Activated T-cell treated with anti-CD3 and anti-CD28 coated beads, Interleukin-2, amount 50 U/mL, for 1 hour (primary cell): ENCODE measurements around the gene GPD1L.
A peak's percentile ranks its signal among the peaks of the same experiment; 100 is the strongest.
"Not testable (repeated sequence)": the region's sequence is repeated elsewhere in the genome, so short reads cannot be mapped to it uniquely, and the experiment has no call there.

Source experiments
- DNase-seq: peaks from one replicate; pipeline ENCODE4 v3.0.0-alpha.2; 2020

Gene GPD1L

DNA sequence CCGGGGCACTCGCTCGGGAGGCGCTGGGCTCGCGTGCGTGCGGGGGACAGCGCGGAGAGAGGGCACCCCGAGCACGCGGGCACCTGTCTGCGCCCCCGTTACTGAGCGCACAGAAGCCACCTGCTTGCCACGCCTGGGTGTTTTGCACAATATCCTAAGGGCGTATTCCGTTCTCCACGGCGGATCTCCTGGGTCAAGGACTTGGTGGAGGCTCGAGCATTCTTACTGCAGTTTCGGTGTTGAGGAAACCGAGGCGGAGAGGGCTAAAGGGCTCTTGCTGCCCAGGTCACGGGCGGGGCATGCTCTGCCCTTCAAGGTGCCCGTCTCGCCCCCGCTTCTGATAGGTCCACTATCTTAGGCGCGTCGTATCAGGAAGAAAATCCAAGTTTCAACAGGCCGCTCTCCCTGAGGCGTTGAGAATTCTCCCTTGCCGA lies 526 bp downstream of the GPD1L start:
- no peak for DNase-seq

DNA sequence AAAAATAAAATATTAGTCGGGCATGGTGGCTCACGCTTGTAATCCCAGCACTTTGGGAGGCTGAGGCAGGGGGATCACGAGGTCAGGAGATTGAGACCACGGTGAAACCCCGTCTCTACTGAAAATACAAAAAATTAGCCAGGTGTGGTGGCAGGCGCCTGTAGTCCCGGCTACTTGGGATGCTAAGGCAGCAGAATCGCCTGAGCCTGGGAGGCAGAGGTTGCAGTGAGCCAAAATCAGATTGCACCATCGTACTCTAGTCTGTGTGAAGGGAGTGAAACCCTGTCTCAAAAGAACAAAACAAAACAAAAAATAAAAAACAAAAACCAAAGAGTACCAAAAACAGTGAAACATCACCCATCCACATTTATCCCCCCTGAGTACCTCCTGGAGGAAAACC lies 1.8 kb downstream of the GPD1L start:
- not testable (repeated sequence) for DNase-seq

DNA sequence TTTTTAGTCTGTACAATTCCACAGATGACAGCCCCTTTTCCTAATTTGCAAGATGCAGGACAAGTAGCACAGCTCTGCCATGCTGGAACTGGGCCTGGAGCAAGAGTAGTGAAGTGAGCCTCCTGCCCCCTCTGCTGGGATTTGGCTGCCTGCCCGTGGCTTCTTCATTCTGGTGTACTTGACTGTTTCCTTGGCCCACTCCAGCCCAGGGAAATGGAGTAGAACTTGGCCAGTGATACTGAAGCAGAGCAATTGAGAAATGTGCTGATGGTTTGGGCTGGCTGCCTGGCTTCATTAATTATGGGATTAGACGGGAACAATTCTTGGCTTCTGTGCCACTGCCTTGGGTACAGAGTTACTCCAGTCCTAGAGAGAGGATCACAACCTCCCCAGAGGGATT lies 2.8 kb downstream of the GPD1L start:
- no peak for DNase-seq

DNA sequence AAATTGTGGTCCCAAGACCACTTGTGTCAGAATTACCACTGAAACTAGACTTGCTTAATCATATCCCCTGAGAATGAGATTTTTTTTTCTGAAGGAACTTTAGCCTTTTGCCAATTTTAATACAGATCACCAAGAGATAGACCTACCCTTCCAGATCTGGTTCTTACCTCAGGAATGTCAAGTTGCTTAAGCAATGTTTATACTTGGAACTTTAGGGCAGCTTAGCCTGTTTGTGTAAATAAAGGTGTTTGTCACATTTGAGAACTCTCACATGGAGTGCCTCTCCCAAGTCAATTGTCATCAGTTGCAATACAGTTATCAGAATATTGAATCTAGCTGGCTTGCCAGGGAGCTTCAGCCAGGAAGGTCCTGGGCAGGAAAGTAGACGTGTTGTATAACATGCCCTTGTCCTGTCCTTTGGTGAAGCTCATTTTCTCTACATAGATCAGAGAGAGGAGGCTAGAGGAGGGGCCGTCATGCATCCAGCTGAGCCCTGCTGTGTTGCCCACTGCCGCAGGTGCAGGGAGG lies 3.9 kb downstream of the GPD1L start:
- no peak for DNase-seq

DNA sequence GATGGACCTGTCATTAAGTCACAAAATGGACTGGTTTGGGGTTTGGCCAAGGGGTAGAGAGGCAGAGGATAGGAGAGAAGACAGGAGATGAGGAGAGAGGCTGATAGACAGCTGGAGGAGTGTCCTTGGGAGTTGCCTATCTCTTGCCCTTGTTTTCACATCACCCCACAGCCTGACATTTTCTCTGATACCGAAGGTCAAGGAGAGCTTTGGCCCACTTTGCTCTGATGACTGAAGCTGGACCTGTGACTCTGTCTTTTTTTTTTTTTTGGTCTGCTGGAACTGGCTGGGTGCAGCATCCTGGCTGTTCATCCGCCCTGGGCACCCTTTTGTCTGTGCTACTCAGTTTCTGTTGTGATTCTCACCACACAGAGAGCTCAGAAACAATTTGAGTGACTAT lies 5.1 kb downstream of the GPD1L start:
- DNase-seq, result no peak

DNA sequence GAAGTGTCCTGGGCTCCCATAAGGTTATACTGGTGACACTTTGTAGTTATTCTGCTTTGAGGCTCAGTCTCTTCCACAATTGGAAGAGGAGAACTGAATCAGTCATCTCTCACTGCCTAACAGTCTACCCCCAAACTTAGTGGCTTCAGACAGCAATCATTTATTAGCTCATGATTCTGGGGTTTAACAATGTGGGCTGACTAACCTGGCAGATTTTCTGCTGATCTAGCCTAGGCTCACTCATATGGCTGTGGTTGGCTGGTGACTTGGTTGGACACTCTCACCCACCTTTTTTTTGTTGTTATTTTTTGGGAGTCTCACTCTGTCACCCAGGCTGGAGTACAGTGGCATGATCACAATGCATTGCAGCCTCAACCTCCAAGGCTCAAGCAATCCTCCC lies 7.1 kb downstream of the GPD1L start:
- no peak for DNase-seq

DNA sequence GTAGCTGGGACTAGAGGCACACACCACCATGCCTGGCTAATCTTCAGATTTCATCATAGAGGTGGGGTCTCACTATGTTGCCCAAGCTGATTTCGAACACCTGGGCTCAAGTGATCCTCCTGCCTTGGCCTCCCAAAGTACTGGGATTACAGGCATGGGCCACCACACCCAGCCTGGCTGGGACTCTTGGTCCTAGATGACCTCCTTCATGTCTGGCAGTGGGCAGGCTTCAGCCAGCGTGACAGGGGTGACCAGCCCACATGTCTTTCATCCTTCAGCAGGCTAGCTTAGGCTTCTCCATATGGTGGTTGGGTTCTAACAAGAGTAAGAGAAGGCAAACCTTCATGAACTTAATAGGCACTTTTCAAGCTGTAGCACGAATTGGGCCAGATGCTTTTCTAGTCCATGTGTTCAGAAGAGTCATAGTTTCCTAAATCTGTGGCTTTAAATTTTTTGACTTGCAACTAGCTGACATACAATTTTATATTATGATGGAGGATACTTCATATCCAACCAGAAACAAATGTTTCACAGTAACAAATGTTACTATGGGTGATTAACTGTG lies 7.6 kb downstream of the GPD1L start:
- no peak for DNase-seq

DNA sequence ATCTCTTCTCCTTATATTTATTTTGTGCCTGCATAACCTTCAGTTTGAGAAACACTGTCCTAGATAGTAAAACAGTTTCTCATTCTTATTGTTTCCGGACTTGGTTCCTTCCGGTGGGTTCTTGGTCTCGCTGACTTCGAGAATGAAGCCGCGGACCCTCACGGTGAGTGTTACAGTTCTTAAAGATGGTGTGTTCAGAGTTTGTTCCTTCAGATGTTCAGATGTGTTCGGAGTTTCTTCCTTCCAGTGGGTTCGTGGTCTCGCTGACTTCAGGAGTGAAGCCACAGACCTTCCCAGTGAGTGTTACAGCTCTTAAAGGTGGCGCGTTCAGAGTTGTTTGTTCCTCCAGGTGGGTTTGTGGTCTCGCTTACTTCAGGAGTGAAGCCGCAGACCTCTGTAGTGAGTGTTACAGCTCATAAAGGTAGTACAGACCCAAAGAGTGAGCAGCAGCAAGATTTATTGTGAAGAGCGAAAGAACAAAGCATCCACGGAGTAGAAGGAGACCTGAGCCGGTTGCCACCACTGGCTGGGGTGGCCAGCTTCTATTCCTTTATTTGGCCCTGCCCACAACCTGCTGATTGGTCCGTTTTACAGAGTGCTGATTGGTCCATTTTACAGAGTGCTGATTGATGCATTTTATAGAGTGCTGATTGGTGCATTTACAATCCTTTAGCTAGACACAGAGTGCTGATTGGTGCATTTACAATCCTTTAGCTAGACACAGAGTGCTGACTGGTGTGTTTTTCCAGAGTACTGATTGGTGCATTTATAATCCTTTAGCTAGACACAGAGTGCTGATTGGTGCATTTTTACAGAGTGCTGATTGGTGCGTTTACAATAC lies 8.3 kb downstream of the GPD1L start:
- peak; percentile 60 for DNase-seq

DNA sequence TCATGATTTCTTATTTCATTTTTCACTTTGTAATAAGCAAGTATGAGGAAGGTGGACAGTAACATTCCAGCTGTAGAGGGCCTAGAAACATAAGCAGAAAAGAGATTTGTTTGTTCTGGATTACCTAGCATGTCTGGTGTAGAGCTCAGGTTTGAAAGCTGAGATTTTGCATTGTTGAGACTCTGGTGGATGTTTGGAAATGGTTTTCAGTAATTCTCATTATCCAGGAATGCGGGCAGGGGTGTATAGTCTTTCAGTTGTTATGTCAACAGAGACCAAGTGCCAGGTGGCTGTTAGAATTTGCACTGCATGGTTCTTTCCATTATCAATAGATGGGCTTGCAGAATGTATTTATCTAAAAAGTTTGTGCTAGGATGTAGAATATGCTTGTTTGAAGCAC lies 10.9 kb downstream of the GPD1L start:
- no peak for DNase-seq

DNA sequence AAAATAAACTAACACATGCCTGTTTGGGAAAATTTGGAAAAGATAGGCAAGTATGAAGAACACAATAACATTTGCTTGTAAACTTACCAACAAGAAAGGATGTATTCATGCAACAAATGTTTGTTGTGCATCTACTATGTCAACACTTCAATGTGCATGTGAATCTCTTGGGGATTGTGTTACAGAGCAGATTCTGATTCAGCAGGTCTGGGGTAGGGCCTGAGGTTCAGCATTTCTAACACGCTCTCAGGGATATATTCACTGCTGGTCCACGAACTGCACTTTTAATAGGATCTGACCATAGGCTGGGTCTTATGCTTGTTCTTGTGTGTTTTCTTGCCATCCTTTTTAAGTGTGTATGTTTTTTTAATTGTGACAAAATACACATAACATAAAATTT lies 11.8 kb downstream of the GPD1L start:
- DNase-seq, result no peak

DNA sequence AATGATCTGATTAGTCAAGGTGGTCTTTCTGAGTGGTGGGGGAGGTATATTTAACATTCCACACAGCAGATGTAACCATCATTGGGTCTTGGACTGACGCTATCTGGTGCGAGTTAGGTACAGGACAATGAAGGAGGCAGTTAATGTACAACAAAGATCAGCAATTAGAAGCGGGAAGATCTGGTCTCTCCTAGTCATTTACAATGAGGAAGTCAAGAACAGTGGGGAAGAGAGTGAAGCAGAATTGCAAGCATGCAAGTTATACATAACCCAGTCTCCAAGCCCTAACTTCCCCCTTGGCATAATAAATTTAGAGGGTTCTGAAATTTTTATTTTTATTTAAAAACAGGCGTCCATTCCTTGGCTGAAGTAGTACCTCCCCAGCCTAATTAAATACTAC lies 14.1 kb downstream of the GPD1L start:
- no peak for DNase-seq

DNA sequence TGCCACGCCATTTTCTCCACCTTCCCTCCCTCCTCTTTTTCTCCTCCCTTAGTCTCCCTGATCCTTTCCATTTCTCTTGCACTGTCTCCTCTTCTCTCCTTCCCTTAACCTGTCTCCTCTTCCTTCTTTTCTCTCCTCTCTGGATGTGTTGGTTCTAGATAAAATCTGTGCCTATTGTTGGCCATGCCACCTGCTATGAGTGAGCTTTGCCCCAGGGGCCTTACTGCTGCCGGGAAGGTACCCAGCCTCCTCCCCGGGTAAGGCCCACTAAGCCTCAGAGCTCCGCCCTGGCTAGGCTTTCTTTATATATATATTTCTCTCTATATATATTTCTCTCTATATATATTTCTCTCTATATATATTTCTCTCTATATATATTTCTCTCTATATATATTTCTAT lies 14.7 kb downstream of the GPD1L start:
- no peak for DNase-seq

DNA sequence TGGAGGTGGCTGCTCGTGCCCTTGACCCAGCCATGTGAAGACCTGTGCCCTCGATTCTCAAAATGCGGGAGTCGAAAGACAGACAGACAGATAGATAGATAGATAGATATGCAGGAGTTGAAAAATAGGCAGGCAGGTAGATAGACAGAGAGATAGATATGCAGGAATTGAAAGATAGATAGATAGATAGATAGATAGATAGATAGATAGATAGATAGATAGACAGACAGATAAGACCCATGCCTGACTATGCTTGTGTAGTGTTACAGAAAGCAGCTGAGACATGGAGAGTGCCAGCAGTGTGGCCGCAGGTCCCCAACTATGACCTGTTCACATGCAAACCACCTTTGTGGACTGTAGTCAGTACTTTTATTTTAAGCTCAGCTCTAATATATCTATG lies 17.2 kb downstream of the GPD1L start:
- DNase-seq, result no peak

DNA sequence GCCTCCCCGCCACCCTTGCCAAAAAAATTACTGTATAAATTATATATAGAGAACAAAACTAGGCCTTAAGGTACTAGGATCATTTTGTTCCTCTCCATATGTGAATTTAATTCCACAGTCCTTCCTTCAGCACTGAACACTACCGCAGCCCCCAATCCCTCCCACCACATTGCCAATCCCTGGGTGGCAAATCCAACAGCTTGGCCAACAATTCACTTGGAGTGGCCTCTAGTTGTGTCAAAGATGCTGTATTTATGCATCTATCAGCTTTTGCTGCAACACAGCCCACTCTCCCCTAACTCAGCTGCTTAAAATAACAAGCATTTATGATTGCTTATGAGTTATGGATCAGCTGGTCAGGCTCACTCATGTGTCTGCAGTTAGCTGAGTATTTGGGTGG lies 18.6 kb downstream of the GPD1L start:
- DNase-seq, result no peak

DNA sequence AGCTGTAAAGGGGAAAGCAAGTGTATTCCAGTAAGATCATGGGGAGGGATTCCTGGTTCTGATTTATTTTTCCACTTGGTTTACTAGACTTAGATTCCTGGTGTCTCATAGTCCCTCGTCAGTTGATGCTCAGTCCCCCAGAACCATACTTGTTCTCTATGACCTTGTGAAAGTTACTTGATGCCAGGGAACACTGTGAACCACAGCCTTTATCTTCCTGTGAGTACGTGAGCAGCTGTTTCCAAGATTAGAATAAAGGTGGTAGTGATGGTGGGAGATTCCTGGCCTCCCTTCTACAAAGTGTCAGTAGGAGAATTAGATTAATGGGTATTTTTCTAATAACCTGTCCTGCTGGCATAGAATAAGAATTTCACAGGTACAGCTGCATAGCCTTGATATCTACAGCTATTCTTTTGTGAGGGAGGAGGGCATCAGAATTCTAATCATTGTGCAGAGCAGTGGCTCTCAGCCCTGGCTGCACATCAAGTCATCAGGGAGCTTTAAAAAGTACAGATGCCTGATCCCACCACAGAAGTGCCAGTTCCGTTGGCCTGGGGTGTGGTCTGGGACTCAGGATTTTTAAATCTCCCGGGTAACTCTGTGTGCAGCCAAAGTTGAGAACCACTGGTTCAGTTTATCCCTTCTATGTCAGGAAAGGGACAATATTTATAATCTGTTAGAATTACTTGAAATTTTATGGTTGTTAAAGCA lies 20.0 kb downstream of the GPD1L start:
- no peak for DNase-seq

DNA sequence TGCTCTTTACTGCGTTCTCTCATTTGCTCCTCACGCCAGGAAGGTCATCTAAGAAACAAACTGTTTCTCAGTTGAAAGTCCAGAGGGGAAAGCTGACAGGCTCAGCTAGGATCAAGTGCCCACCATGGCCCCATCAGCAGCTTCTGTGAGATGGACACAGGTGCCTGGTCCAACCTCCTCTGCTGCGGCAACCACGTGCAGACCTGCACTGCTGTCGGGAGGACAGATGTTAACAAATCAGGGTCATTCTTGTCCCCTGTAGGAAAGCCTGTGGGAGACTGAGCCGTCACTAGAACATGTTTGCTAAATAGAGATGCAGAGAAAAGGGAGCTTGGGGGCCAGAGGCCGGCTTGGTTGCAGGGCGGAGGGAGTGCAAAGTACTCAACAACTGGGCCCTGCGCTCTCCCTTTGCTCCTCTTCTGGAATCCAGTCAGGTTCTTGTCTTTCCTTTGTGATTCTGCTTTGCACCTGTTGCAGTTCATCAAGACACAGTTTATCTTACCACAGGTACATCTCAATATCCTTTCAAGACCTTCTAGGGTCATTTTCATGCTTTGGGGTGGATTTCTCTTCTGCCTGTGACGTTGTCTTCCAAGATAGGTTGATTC lies 20.9 kb downstream of the GPD1L start:
- no peak for DNase-seq

DNA sequence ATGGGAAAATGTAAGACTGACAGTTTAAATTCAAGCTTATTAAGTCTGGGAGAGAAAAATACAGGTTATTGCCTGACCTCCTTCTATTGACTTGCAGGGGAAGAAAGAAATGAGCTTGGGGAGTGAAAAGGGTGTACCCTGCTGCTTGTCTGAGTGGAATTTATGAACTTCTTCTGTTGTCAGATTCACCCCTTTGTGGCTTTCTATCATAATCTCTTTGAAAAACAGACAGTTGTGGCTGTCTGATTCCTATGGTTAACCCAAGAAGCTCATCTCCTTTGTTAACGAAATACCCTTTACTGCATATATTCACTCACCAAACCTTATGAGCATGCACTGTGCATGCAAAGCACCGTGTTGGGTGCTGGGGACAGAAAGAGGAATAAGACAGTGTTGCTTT lies 22.5 kb downstream of the GPD1L start:
- no peak for DNase-seq

DNA sequence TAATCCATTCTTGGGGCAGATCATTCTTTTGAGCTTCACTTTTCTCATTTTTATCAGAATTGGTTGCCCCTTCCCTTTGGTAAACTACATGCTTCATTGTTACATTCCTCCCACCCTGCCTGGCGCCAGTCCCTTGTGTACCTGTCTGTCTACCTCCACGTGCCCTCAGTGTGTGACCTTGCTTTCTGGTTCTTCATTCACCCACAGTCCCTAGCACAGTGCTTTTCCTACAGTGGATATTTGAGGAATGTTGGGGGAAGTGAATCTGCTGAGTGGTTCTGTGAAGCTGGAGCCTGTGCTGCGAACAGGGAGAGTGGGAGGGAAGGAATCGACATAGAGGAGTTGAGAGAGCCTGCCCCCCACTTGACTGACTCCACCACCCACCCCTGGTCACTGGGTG lies 23.4 kb downstream of the GPD1L start:
- no peak for DNase-seq

DNA sequence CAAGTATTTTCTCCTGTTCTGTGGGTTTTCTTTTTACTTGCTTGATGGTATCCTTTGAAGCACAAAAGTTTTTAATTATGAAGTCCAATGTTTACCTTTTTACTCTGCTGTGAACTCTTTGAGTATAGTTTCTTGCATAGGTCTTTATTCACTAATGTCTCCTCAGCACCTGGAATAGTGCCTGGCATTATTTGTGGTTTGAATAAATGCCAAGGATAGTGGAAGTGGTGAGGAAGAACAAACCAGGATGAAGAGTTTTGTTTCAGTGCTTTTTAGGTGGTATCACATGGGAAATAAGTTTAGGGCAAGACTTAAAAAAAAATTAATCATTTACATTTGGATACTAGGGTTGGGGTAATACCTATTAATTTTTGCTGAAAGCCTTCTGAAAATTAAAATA lies 25.7 kb downstream of the GPD1L start:
- DNase-seq, result no peak

DNA sequence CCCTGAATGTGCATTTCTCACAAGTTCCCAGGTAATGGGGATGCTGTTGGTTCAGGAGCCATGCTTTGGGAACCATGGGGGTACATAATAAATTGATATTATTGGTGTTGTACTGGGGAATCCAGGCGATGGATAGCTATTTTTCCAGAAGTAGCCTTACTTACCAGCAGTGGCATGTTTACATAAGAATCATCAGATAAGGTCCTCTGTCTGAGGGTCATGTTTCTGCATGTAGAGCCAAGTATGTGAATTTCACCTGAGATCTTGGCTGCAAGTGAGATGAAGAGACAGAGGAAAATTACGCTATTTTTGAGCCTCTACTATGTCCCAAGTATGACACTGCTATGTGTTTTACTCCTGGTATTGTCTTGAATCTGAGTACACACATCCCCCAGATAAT lies 26.3 kb downstream of the GPD1L start:
- no peak for DNase-seq

DNA sequence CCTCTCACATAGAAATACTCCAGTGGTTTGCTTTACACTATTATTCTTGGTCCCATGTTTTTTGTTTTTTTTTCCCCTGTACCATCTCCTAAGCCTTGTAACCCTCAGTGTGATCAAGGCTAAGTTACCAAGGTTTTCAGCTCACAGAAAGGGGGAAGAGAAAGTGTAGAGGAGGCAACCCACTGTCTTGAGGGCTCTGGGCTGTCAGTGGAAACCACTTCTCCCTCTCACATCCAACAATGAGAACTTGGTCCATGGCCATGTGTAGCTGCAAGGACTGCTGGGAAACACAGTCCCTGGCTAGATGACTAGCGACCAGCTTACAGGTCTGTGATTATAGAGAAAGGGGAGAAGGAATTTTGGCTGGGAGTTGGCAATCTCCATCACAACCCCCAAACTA lies 30.3 kb downstream of the GPD1L start:
- DNase-seq, result no peak

DNA sequence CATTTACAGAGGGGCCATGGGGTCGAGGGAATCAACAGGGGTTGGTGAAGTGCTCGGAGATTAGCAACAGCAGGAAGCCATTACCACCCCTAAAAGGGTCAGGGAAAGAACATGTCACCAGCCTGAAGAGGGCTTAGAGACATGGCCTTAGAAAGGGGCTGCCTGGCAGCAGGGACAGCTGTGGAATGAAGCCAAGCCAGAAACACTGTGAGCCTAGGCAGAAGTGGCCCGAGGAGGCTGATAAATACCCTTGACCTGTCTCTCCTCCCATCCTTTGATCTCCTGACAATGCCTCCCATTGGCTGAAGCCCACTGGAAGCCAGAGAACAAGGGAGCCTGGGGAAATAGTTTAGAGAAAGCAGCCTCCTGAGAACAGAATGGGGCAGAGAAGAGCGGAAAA lies 31.4 kb downstream of the GPD1L start:
- no peak for DNase-seq

DNA sequence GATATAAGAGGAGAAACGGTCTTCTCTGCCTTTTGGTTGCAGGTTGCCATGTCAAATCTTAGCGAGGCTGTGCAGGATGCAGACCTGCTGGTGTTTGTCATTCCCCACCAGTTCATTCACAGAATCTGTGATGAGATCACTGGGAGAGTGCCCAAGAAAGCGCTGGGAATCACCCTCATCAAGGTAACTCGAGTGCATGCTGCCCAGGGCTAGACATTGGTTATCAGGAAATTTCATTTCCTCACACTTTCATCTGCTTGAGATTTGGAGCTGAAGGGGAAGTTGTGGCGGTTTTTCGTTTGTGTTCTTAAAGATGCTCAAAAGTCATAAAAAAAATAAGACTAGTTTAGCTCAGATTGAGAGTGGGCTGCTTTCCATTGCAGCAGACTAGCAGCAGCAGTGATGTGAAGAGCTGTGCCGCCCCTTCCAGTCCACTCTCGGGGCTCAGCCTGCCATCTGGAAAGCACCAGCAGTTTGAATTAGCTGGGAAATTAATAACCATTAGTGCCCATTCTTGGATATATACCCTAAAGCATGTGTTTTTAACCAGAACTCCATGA lies 32.2 kb downstream of the GPD1L start:
- DNase-seq, result no peak
